GM15510 (cell line): ENCODE measurements around the gene TMEM196.

Experiments used
- POLR2A ChIP-seq: IDR thresholded peaks from 3 replicates; pipeline ENCODE4 v1.6.1; 2011; ENCODE audit warnings: borderline replicate concordance; ENCODE audit not compliant: insufficient read length; ENCODE audit errors: extremely low read depth

TMEM196 gene

GRCh38 chr7:19715499-19715898 lies 57.9 kb downstream of the TMEM196 start:
- no peak for TF ChIP-seq POLR2A

- TF ChIP-seq POLR2A: no peak
These were observed 59.7 kb downstream of the TMEM196 start for GRCh38 chr7:19713676-19714075.

GRCh38 chr7:19709249-19709578 lies 64.2 kb downstream of the TMEM196 start:
- no peak for TF ChIP-seq POLR2A

GRCh38 chr7:19708397-19709248 lies 64.8 kb downstream of the TMEM196 start, which contains the start of gene POLR1F:
TSS of gene POLR1F (minus strand) at chr7:19709037. CDS start at chr7:19709016, 21 bp downstream.
- peak; percentile 96 for TF ChIP-seq POLR2A

- no peak for TF ChIP-seq POLR2A
These were observed 66.2 kb downstream of the TMEM196 start for GRCh38 chr7:19707240-19707639.

GRCh38 chr7:19705663-19706062 lies 67.8 kb downstream of the TMEM196 start:
- TF ChIP-seq POLR2A: no peak

- no peak for TF ChIP-seq POLR2A
These were observed 71.9 kb downstream of the TMEM196 start for GRCh38 chr7:19701471-19701870.

GRCh38 chr7:19700936-19701335 lies 72.5 kb downstream of the TMEM196 start:
- no peak for TF ChIP-seq POLR2A

GRCh38 chr7:19698331-19698730 lies 75.1 kb downstream of the TMEM196 start:
- TF ChIP-seq POLR2A: no peak

- no peak for TF ChIP-seq POLR2A
These were observed 76.5 kb downstream of the TMEM196 start for GRCh38 chr7:19696926-19697325.

- no peak for TF ChIP-seq POLR2A
These were observed 81.1 kb downstream of the TMEM196 start for GRCh38 chr7:19692111-19692828.

GRCh38 chr7:19690736-19691135 lies 82.7 kb downstream of the TMEM196 start:
- TF ChIP-seq POLR2A: no peak

GRCh38 chr7:19681596-19681995 lies 91.8 kb downstream of the TMEM196 start:
- no peak for TF ChIP-seq POLR2A

GRCh38 chr7:19677180-19677579 lies 96.2 kb downstream of the TMEM196 start:
- no peak for TF ChIP-seq POLR2A

- no peak for TF ChIP-seq POLR2A
These were observed 97.6 kb downstream of the TMEM196 start for GRCh38 chr7:19675816-19676215.
